H1 (cell line): Measurements from ENCODE around the gene SH3RF2.

Source experiments
- CHD1 ChIP-seq: IDR thresholded peaks from 2 replicates; pipeline ENCODE4 v1.6.1; 2012; ENCODE audit warnings: low read depth, low read length, improper control_type of control experiment
- MAFK ChIP-seq: IDR thresholded peaks from 2 replicates; pipeline ENCODE4 v1.6.1; 2012; ENCODE audit warnings: low read depth, mild to moderate bottlenecking, improper control_type of control experiment, low read length
- RAD21 ChIP-seq, 2 experiments: IDR thresholded peaks in 1 of 2; conservative IDR thresholded peaks in 1 of 2; 2 replicates each; pipeline ENCODE4 v1.6.1; 2011; ENCODE audit warnings: low read depth in 2 of 2, low read length in 2 of 2, improper control_type of control experiment in 1 of 2, inconsistent platforms in 1 of 2, mild to moderate bottlenecking in 1 of 2, moderate library complexity in 1 of 2
- SUZ12 ChIP-seq: fragments of 200-600 bp; sonication (generic); IDR thresholded peaks from 2 replicates; pipeline ENCODE4 v1.6.1; 2012; ENCODE audit warnings: mild to moderate bottlenecking, inconsistent platforms, low read length, moderate library complexity, mixed read lengths

DNA sequence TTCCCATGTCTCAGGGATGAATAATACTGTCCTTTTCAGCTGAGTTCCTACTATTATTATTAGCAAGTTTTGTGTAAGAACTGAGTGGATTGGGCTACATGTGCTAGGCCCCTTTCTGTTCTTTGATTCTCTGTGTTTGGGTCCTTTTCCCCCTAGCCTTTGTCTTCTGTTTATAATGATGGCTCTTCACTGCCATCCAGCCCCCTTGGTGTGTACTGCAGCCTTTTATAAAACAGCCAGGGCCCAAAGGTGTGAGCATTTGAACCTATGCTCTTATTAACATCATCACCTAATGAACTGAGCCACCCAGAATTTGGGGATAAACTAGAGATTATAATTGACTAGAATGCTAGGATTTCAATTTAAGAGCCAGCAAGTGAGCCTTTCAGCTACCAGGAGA is 116.4 kb downstream of the SH3RF2 start:
- TF ChIP-seq CHD1 (no peak), SUZ12 (no peak), MAFK (no peak), RAD21 (IDR thresholded peaks at IDR 0.05 in 1 of 2, conservative IDR thresholded peaks at IDR 0.05 in 1 of 2; ENCODE audit: low read depth in 2 of 2, low read length in 2 of 2) (peak; percentile 76 to 84)
